ENCODE data around the gene ZNF711. TPM values are rescaled to one million over a fixed set of nuclear protein-coding genes. Genes with fewer than 3 reads are reported as not detected.

Gene ZNF711
- total and polyA plus RNA-seq, 2 of the 13 experiments (the other 11 are each of a cell fraction or from before 2014, with no cell fraction given) = 3.8 to 6.0 TPM

DNA sequence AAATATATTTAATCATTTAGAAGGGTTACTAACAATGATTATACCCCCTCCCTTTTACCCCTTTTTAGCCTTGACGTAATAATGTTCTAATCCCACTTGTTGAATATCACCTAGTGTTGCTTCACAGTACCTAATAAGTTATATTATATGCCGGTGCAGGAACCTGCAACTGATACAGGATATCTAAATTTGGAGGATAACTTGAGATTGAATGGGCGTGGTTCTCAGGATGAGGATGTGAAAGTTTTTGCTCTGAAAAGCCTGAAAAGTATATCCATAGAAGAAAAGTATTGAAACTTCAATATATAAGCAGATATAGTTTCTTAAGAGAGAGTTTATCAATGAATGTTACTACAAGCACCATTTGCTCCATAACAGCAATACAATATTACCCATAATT, 59.8 kb downstream of the ZNF711 start:
- intact Hi-C loops (cut with micrococcal nuclease; ENCODE audit: unreplicated experiment) = no loop called here
- no peak for TF ChIP-seq ZNF737 (CRISPR knock-in tag; IDR thresholded peaks at IDR 0.05; ENCODE audit: borderline replicate concordance)
- no peak for TF ChIP-seq ZNF780A (CRISPR knock-in tag; IDR thresholded peaks at IDR 0.05)
- H3K9ac ChIP-seq (ENCODE audit: insufficient read depth, low read depth, low read length) = no peak overlapping the region
- no peaks in the 10 kb centered on the region for H3K79me2 ChIP-seq (ENCODE audit: insufficient read depth, low read length)
- H2AFZ ChIP-seq (ENCODE audit: low read length) = no peak overlapping the region
- ATAC-seq = no peak
- H3K4me2 ChIP-seq (ENCODE audit: low read depth, low read length) = no peak overlapping the region
- H3K27ac ChIP-seq (ENCODE audit: extremely low read length, insufficient read depth, low read length) = no peak overlapping the region
- no TSS peak for BruUV-seq (replicated peaks)
- no peaks in the 10 kb centered on the region for H3K9me3 ChIP-seq (ENCODE audit: low read length)
- WGBS (ENCODE audit: low lambda C conversion rate) = 4% methylated on average over 3 of the region's 3 CpGs
- H3K36me3 ChIP-seq (replicated peaks in 1 of 2; ENCODE audit: control insufficient read depth in 1 of 2, insufficient read depth in 2 of 2, low read length in 2 of 2) = no peaks in the 10 kb centered on the region
- no peak for DNase-seq (ENCODE audit: low spot score)
- FAIRE-seq = no peak
- H3K27me3 ChIP-seq (ENCODE audit: control insufficient read depth in 1 of 2, insufficient read depth in 2 of 2, low read length in 2 of 2) = no peaks in the 10 kb centered on the region
- in situ Hi-C loops (cut with HindIII; ENCODE audit: extremely low pct_ligation_motif_present, low pct_unique_long_range_greater_than_20kb) = no loop called here
- CTCF ChIA-PET (ENCODE audit: low intra/inter-chr PET ratio, low total read pairs) = no interaction called here
- H4K20me1 ChIP-seq (ENCODE audit: insufficient read depth, low read length) = no peaks in the 10 kb centered on the region
- POLR2A ChIA-PET = no interaction called here
- no peaks in the 10 kb centered on the region for H3K4me1 ChIP-seq (ENCODE audit: insufficient read depth, low read length)
- no peak overlapping the region for H3K4me3 ChIP-seq (replicated peaks in 1 of 3; ENCODE audit: insufficient read depth in 1 of 3, low read depth in 2 of 3, low read length in 3 of 3)

DNA sequence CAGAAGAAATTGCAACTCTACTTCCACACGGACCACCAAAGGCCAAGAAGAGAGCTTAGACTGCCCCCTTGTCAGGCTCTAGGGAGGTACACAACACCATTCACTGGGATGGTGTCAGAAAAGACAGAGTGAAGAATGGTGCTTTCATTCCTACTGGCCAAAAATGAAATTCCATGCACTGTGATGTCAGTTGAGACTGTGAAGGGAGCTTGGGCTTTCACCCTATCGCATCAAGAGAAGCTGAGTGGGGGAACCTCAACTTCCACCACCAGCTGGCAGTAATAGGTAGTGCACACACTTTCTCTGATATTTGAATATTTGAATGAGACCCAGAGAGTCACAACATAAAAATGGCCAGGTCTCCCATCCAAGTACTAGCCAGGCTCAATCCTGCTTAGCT, 65.9 kb downstream of the ZNF711 start:
- Histone ChIP-seq H3K27me3 (ENCODE audit: control insufficient read depth in 1 of 2, insufficient read depth in 2 of 2, low read length in 2 of 2) (no peaks in the 10 kb centered on the region), H3K9me3 (ENCODE audit: low read length) (no peaks in the 10 kb centered on the region), H3K9ac (ENCODE audit: insufficient read depth, low read depth, low read length) (no peak overlapping the region), H3K27ac (ENCODE audit: extremely low read length, insufficient read depth, low read length) (no peak overlapping the region), H3K79me2 (ENCODE audit: insufficient read depth, low read length) (no peaks in the 10 kb centered on the region), H4K20me1 (ENCODE audit: insufficient read depth, low read length) (no peaks in the 10 kb centered on the region), H3K4me2 (ENCODE audit: low read depth, low read length) (no peak overlapping the region), H3K36me3 (replicated peaks in 1 of 2; ENCODE audit: control insufficient read depth in 1 of 2, insufficient read depth in 2 of 2, low read length in 2 of 2) (no peaks in the 10 kb centered on the region), H3K4me3 (replicated peaks in 1 of 3; ENCODE audit: insufficient read depth in 1 of 3, low read depth in 2 of 3, low read length in 3 of 3) (no peak overlapping the region), H2AFZ (ENCODE audit: low read length) (no peak overlapping the region), H3K4me1 (ENCODE audit: insufficient read depth, low read length) (no peaks in the 10 kb centered on the region)
- FAIRE-seq (no peak), DNase-seq (ENCODE audit: low spot score) (no peak), ATAC-seq (no peak; the same call in 2 of the 3 replicates)
- intact Hi-C loops (cut with micrococcal nuclease; ENCODE audit: unreplicated experiment) (no loop called here), in situ Hi-C loops (cut with HindIII; ENCODE audit: extremely low pct_ligation_motif_present, low pct_unique_long_range_greater_than_20kb) (no loop called here)
- ChIA-PET CTCF (ENCODE audit: low intra/inter-chr PET ratio, low total read pairs) (no interaction called here), POLR2A (no interaction called here)
- BruUV-seq (replicated peaks) = no TSS peak
- WGBS (ENCODE audit: low lambda C conversion rate) = 70% methylated on average over 2 of the region's 2 CpGs
- TF ChIP-seq ZNF766 (CRISPR knock-in tag; IDR thresholded peaks at IDR 0.05; ENCODE audit: borderline replicate concordance) = no peak
- TF ChIP-seq, protein P1, sequence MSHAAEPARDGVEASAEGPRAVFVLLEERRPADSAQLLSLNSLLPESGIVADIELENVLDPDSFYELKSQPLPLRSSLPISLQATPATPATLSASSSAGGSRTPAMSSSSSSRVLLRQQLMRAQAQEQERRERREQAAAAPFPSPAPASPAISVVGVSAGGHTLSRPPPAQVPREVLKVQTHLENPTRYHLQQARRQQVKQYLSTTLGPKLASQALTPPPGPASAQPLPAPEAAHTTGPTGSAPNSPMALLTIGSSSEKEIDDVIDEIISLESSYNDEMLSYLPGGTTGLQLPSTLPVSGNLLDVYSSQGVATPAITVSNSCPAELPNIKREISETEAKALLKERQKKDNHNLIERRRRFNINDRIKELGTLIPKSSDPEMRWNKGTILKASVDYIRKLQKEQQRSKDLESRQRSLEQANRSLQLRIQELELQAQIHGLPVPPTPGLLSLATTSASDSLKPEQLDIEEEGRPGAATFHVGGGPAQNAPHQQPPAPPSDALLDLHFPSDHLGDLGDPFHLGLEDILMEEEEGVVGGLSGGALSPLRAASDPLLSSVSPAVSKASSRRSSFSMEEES (CRISPR knock-in tag; IDR thresholded peaks at IDR 0.05) = no peak
- TF ChIP-seq HDAC1 (CRISPR knock-in tag; IDR thresholded peaks at IDR 0.05) = no peak
- TF ChIP-seq, protein P2, sequence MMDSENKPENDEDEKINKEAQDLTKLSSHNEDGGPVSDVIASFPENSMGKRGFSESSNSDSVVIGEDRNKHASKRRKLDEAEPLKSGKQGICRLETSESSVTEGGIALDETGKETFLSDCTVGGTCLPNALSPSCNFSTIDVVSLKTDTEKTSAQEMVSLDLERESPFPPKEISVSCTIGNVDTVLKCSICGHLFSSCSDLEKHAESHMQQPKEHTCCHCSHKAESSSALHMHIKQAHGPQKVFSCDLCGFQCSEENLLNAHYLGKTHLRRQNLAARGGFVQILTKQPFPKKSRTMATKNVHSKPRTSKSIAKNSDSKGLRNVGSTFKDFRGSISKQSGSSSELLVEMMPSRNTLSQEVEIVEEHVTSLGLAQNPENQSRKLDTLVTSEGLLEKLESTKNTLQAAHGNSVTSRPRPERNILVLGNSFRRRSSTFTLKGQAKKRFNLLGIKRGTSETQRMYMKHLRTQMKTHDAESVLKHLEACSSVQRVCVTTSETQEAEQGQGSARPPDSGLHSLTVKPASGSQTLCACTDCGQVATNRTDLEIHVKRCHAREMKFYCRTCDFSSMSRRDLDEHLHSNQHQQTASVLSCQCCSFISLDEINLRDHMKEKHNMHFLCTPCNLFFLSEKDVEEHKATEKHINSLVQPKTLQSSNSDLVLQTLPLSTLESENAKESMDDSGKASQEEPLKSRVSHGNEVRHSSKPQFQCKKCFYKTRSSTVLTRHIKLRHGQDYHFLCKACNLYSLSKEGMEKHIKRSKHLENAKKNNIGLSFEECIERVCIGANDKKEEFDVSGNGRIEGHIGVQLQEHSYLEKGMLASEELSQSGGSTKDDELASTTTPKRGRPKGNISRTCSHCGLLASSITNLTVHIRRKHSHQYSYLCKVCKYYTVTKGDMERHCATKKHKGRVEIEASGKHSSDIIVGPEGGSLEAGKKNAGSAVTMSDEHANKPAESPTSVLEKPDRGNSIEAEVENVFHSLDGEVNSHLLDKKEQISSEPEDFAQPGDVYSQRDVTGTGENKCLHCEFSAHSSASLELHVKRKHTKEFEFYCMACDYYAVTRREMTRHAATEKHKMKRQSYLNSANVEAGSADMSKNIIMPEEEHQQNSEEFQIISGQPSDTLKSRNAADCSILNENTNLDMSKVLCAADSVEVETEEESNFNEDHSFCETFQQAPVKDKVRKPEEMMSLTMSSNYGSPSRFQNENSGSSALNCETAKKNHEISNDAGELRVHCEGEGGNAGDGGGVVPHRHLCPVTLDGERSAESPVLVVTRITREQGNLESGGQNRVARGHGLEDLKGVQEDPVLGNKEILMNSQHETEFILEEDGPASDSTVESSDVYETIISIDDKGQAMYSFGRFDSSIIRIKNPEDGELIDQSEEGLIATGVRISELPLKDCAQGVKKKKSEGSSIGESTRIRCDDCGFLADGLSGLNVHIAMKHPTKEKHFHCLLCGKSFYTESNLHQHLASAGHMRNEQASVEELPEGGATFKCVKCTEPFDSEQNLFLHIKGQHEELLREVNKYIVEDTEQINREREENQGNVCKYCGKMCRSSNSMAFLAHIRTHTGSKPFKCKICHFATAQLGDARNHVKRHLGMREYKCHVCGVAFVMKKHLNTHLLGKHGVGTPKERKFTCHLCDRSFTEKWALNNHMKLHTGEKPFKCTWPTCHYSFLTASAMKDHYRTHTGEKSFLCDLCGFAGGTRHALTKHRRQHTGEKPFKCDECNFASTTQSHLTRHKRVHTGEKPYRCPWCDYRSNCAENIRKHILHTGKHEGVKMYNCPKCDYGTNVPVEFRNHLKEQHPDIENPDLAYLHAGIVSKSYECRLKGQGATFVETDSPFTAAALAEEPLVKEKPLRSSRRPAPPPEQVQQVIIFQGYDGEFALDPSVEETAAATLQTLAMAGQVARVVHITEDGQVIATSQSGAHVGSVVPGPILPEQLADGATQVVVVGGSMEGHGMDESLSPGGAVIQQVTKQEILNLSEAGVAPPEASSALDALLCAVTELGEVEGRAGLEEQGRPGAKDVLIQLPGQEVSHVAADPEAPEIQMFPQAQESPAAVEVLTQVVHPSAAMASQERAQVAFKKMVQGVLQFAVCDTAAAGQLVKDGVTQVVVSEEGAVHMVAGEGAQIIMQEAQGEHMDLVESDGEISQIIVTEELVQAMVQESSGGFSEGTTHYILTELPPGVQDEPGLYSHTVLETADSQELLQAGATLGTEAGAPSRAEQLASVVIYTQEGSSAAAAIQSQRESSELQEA (CRISPR knock-in tag; IDR thresholded peaks at IDR 0.05; ENCODE audit: not compliant biosample characterization) = no peak
- TF ChIP-seq KLF13 (CRISPR knock-in tag; IDR thresholded peaks at IDR 0.05) = no peak
- no peak for TF ChIP-seq JUNB (CRISPR knock-in tag; IDR thresholded peaks at IDR 0.05; ENCODE audit: borderline replicate concordance)
- TF ChIP-seq ZNF567 (CRISPR knock-in tag; IDR thresholded peaks at IDR 0.05; ENCODE audit: borderline replicate concordance) = no peak
- TF ChIP-seq TGIF2 (CRISPR knock-in tag; IDR thresholded peaks at IDR 0.05) = no peak
